ENCODE results near the gene CHRDL1.

DNA sequence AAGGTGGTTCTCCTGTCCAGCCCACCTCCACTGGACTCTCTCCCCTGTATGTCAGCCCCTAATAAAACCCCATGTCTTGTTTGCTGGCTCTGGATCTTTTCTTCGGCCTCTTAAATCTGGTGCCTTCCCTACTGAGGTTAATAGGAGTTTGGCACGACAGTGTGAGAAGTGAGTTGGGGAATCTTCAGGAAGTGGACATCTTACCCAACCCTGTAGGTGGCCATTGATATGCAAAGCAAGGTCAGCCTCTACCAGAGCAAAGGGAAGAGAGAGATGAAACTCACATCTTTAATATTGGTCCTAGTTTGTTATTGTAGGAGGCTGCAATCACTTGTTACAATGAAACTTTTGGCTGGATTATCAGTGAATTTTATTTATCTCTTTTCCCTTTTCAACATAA, 111.7 kb downstream of the CHRDL1 start:
- TF ChIP-seq, protein P1, sequence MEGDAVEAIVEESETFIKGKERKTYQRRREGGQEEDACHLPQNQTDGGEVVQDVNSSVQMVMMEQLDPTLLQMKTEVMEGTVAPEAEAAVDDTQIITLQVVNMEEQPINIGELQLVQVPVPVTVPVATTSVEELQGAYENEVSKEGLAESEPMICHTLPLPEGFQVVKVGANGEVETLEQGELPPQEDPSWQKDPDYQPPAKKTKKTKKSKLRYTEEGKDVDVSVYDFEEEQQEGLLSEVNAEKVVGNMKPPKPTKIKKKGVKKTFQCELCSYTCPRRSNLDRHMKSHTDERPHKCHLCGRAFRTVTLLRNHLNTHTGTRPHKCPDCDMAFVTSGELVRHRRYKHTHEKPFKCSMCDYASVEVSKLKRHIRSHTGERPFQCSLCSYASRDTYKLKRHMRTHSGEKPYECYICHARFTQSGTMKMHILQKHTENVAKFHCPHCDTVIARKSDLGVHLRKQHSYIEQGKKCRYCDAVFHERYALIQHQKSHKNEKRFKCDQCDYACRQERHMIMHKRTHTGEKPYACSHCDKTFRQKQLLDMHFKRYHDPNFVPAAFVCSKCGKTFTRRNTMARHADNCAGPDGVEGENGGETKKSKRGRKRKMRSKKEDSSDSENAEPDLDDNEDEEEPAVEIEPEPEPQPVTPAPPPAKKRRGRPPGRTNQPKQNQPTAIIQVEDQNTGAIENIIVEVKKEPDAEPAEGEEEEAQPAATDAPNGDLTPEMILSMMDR (conservative IDR thresholded peaks at IDR 0.05; ENCODE audit: low read depth, low read length): no peak
- no peak for TF ChIP-seq EZH2 (IDR thresholded peaks at IDR 0.05; ENCODE audit: low read length, unreplicated experiment)
- TF ChIP-seq EZH2phosphoT487 (IDR thresholded peaks at IDR 0.05; ENCODE audit: borderline replicate concordance, low read length): no peak

All from PC-3 (cell line).